WTC11 (cell line): ENCODE data around the gene B3GALT4. TPM values are rescaled to one million over a fixed set of nuclear protein-coding genes. Genes with fewer than 3 reads are reported as not detected.

Experiments used
- CBFB ChIP-seq: sonication (generic); formaldehyde crosslinking; IDR thresholded peaks from 2 replicates; pipeline ENCODE4 v1.8.1; 2022; ENCODE audit warnings: mild to moderate bottlenecking, low read depth, missing genetic modification reagents
- IRF2 ChIP-seq: sonication (generic); formaldehyde crosslinking; IDR thresholded peaks from 2 replicates; pipeline ENCODE4 v1.8.0; 2022; ENCODE audit warnings: low read depth, missing genetic modification reagents, borderline replicate concordance
- RELA ChIP-seq: sonication (generic); formaldehyde crosslinking; IDR thresholded peaks from 2 replicates; pipeline ENCODE4 v1.8.1; 2022; ENCODE audit warnings: missing genetic modification reagents, mild to moderate bottlenecking, borderline replicate concordance
- SMAD3 ChIP-seq: sonication (generic); formaldehyde crosslinking; IDR thresholded peaks from 2 replicates; pipeline ENCODE4 v1.8.0; 2022; ENCODE audit warnings: missing genetic modification reagents, mild to moderate bottlenecking, borderline replicate concordance
- SP1 ChIP-seq: sonication (generic); formaldehyde crosslinking; conservative IDR thresholded peaks from 2 replicates; pipeline ENCODE4 v1.8.1; 2022; ENCODE audit warnings: missing genetic modification reagents
- ZNF317 ChIP-seq: sonication (generic); formaldehyde crosslinking; IDR thresholded peaks from 2 replicates; pipeline ENCODE4 v1.8.1; 2023; ENCODE audit warnings: low read depth, mild to moderate bottlenecking, moderate library complexity, missing genetic modification reagents, borderline replicate concordance
- total RNA-seq: library from RNA; stranded (reverse); gene quantifications from 3 replicates; pipeline ENCODE4 v1.2.3, GENCODE V29; 2021
- TF ChIP-seq, protein P1 (sequence below): sonication (generic); formaldehyde crosslinking; IDR thresholded peaks from 2 replicates; pipeline ENCODE4 v1.8.1; 2023; ENCODE audit warnings: mild to moderate bottlenecking, missing genetic modification reagents
- TF ChIP-seq, protein P2 (sequence below): fragments of 250-450 bp; sonication (Bioruptor Pico); IDR thresholded peaks from 2 replicates; pipeline ENCODE4 v1.8.0; 2021; ENCODE audit warnings: mild to moderate bottlenecking
- TF ChIP-seq, protein P3 (sequence below): sonication (generic); formaldehyde crosslinking; IDR thresholded peaks from 2 replicates; pipeline ENCODE4 v1.8.0; 2022; ENCODE audit warnings: mild to moderate bottlenecking, missing genetic modification reagents
- TF ChIP-seq, protein P4 (sequence below): fragments of 200-600 bp; IDR thresholded peaks from 2 replicates; pipeline ENCODE4 v1.8.0; 2022; ENCODE audit warnings: antibody characterized with exemption
- TF ChIP-seq, protein P5 (sequence below): fragments of 250-450 bp; sonication (Bioruptor Pico); IDR thresholded peaks from 2 replicates; pipeline ENCODE4 v1.9.0; 2021; ENCODE audit warnings: mild to moderate bottlenecking, borderline replicate concordance
- TF ChIP-seq, protein P6 (sequence below): sonication (generic); formaldehyde crosslinking; IDR thresholded peaks from 2 replicates; pipeline ENCODE4 v1.8.1; 2022; ENCODE audit warnings: mild to moderate bottlenecking, moderate library complexity, missing genetic modification reagents
- TF ChIP-seq, protein P7 (sequence below): fragments of 250-450 bp; sonication (Bioruptor Pico); IDR thresholded peaks from 2 replicates; pipeline ENCODE4 v1.9.0; 2021; ENCODE audit warnings: moderate library complexity, mild to moderate bottlenecking, inconsistent platforms, borderline replicate concordance
- TF ChIP-seq, protein P8 (sequence below): sonication (generic); formaldehyde crosslinking; IDR thresholded peaks from 2 replicates; pipeline ENCODE4 v1.8.1; 2022; ENCODE audit warnings: low read depth, mild to moderate bottlenecking, moderate library complexity, missing genetic modification reagents, borderline replicate concordance
- TF ChIP-seq, protein P9 (sequence below): sonication (generic); formaldehyde crosslinking; IDR thresholded peaks from 2 replicates; pipeline ENCODE4 v1.8.1; 2023; ENCODE audit warnings: mild to moderate bottlenecking, missing genetic modification reagents
- TF ChIP-seq, protein P10 (sequence below): sonication (generic); formaldehyde crosslinking; IDR thresholded peaks from 2 replicates; pipeline ENCODE4 v1.8.0; 2023; ENCODE audit warnings: mild to moderate bottlenecking, missing genetic modification reagents

The B3GALT4 gene
- total RNA-seq, 1 experiment from 2014 or later = 4.1 TPM

DNA sequence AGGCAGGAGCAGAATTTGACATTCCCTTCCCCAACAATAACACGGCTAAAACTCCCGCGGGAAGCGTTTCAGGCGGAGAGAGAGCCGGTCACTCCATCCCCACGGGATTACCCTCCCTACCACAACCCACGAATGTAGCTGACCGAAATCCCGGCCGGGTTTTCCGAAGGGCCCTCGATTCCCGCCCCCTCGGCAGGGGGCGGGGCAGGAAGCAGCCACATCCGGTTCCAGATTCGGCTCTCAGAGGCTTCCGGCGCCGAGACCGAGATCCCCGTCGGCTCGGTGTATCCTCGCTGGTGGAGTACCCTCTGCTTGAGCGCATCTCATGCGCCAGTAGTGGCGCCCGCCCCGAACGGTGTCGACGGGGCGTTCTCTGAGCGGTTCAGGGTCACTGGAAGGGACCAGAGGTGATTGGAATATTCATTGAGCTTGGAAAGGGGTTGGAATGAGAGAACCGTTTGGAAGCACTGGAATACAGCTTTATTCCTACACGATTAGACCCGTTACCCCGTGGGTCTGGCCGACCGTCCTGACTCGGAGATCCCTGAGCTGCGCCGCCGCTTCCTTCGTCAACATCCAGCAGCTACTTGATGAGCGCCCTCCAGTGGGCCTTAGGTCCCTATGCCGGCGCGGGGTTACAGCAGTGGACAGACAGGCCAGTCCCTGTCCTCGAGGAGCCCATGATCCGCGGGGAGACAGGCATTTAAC is 22.5 kb downstream of the B3GALT4 start (continued):
- TF ChIP-seq, protein P1, sequence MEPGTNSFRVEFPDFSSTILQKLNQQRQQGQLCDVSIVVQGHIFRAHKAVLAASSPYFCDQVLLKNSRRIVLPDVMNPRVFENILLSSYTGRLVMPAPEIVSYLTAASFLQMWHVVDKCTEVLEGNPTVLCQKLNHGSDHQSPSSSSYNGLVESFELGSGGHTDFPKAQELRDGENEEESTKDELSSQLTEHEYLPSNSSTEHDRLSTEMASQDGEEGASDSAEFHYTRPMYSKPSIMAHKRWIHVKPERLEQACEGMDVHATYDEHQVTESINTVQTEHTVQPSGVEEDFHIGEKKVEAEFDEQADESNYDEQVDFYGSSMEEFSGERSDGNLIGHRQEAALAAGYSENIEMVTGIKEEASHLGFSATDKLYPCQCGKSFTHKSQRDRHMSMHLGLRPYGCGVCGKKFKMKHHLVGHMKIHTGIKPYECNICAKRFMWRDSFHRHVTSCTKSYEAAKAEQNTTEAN = peak; percentile 77; the same call in 1 of the 2 replicates
- TF ChIP-seq ZNF317 (CRISPR knock-in tag) (no peak), SP1 (peak; percentile 87), CBFB (no peak), IRF2 (CRISPR knock-in tag) (no peak), RELA (peak; percentile 77; the same call in 1 of the 2 replicates), SMAD3 (no peak)
- TF ChIP-seq, protein P2, sequence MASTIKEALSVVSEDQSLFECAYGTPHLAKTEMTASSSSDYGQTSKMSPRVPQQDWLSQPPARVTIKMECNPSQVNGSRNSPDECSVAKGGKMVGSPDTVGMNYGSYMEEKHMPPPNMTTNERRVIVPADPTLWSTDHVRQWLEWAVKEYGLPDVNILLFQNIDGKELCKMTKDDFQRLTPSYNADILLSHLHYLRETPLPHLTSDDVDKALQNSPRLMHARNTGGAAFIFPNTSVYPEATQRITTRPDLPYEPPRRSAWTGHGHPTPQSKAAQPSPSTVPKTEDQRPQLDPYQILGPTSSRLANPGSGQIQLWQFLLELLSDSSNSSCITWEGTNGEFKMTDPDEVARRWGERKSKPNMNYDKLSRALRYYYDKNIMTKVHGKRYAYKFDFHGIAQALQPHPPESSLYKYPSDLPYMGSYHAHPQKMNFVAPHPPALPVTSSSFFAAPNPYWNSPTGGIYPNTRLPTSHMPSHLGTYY (CRISPR knock-in tag) = no peak
- TF ChIP-seq, protein P3, sequence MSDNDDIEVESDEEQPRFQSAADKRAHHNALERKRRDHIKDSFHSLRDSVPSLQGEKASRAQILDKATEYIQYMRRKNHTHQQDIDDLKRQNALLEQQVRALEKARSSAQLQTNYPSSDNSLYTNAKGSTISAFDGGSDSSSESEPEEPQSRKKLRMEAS (CRISPR knock-in tag) = peak; percentile 53; the same call in 1 of the 2 replicates
- TF ChIP-seq, protein P4, sequence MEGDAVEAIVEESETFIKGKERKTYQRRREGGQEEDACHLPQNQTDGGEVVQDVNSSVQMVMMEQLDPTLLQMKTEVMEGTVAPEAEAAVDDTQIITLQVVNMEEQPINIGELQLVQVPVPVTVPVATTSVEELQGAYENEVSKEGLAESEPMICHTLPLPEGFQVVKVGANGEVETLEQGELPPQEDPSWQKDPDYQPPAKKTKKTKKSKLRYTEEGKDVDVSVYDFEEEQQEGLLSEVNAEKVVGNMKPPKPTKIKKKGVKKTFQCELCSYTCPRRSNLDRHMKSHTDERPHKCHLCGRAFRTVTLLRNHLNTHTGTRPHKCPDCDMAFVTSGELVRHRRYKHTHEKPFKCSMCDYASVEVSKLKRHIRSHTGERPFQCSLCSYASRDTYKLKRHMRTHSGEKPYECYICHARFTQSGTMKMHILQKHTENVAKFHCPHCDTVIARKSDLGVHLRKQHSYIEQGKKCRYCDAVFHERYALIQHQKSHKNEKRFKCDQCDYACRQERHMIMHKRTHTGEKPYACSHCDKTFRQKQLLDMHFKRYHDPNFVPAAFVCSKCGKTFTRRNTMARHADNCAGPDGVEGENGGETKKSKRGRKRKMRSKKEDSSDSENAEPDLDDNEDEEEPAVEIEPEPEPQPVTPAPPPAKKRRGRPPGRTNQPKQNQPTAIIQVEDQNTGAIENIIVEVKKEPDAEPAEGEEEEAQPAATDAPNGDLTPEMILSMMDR = peak; percentile 56
- TF ChIP-seq, protein P5, sequence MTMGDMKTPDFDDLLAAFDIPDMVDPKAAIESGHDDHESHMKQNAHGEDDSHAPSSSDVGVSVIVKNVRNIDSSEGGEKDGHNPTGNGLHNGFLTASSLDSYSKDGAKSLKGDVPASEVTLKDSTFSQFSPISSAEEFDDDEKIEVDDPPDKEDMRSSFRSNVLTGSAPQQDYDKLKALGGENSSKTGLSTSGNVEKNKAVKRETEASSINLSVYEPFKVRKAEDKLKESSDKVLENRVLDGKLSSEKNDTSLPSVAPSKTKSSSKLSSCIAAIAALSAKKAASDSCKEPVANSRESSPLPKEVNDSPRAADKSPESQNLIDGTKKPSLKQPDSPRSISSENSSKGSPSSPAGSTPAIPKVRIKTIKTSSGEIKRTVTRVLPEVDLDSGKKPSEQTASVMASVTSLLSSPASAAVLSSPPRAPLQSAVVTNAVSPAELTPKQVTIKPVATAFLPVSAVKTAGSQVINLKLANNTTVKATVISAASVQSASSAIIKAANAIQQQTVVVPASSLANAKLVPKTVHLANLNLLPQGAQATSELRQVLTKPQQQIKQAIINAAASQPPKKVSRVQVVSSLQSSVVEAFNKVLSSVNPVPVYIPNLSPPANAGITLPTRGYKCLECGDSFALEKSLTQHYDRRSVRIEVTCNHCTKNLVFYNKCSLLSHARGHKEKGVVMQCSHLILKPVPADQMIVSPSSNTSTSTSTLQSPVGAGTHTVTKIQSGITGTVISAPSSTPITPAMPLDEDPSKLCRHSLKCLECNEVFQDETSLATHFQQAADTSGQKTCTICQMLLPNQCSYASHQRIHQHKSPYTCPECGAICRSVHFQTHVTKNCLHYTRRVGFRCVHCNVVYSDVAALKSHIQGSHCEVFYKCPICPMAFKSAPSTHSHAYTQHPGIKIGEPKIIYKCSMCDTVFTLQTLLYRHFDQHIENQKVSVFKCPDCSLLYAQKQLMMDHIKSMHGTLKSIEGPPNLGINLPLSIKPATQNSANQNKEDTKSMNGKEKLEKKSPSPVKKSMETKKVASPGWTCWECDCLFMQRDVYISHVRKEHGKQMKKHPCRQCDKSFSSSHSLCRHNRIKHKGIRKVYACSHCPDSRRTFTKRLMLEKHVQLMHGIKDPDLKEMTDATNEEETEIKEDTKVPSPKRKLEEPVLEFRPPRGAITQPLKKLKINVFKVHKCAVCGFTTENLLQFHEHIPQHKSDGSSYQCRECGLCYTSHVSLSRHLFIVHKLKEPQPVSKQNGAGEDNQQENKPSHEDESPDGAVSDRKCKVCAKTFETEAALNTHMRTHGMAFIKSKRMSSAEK (CRISPR knock-in tag) = no peak
- TF ChIP-seq, protein P6, sequence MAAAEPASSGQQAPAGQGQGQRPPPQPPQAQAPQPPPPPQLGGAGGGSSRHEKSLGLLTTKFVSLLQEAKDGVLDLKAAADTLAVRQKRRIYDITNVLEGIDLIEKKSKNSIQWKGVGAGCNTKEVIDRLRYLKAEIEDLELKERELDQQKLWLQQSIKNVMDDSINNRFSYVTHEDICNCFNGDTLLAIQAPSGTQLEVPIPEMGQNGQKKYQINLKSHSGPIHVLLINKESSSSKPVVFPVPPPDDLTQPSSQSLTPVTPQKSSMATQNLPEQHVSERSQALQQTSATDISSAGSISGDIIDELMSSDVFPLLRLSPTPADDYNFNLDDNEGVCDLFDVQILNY (CRISPR knock-in tag) = peak; percentile 39; the same call in 1 of the 2 replicates
- TF ChIP-seq, protein P7, sequence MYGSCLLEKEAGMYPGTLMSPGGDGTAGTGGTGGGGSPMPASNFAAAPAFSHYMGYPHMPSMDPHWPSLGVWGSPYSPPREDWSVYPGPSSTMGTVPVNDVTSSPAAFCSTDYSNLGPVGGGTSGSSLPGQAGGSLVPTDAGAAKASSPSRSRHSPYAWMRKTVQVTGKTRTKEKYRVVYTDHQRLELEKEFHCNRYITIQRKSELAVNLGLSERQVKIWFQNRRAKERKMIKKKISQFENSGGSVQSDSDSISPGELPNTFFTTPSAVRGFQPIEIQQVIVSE (CRISPR knock-in tag) = no peak
- TF ChIP-seq, protein P8, sequence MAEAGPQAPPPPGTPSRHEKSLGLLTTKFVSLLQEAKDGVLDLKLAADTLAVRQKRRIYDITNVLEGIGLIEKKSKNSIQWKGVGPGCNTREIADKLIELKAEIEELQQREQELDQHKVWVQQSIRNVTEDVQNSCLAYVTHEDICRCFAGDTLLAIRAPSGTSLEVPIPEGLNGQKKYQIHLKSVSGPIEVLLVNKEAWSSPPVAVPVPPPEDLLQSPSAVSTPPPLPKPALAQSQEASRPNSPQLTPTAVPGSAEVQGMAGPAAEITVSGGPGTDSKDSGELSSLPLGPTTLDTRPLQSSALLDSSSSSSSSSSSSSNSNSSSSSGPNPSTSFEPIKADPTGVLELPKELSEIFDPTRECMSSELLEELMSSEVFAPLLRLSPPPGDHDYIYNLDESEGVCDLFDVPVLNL (CRISPR knock-in tag) = no peak
- TF ChIP-seq, protein P9, sequence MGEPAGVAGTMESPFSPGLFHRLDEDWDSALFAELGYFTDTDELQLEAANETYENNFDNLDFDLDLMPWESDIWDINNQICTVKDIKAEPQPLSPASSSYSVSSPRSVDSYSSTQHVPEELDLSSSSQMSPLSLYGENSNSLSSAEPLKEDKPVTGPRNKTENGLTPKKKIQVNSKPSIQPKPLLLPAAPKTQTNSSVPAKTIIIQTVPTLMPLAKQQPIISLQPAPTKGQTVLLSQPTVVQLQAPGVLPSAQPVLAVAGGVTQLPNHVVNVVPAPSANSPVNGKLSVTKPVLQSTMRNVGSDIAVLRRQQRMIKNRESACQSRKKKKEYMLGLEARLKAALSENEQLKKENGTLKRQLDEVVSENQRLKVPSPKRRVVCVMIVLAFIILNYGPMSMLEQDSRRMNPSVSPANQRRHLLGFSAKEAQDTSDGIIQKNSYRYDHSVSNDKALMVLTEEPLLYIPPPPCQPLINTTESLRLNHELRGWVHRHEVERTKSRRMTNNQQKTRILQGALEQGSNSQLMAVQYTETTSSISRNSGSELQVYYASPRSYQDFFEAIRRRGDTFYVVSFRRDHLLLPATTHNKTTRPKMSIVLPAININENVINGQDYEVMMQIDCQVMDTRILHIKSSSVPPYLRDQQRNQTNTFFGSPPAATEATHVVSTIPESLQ (CRISPR knock-in tag) = no peak
- TF ChIP-seq, protein P10, sequence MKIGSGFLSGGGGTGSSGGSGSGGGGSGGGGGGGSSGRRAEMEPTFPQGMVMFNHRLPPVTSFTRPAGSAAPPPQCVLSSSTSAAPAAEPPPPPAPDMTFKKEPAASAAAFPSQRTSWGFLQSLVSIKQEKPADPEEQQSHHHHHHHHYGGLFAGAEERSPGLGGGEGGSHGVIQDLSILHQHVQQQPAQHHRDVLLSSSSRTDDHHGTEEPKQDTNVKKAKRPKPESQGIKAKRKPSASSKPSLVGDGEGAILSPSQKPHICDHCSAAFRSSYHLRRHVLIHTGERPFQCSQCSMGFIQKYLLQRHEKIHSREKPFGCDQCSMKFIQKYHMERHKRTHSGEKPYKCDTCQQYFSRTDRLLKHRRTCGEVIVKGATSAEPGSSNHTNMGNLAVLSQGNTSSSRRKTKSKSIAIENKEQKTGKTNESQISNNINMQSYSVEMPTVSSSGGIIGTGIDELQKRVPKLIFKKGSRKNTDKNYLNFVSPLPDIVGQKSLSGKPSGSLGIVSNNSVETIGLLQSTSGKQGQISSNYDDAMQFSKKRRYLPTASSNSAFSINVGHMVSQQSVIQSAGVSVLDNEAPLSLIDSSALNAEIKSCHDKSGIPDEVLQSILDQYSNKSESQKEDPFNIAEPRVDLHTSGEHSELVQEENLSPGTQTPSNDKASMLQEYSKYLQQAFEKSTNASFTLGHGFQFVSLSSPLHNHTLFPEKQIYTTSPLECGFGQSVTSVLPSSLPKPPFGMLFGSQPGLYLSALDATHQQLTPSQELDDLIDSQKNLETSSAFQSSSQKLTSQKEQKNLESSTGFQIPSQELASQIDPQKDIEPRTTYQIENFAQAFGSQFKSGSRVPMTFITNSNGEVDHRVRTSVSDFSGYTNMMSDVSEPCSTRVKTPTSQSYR (CRISPR knock-in tag) = 0 out of 2 replicates have a peak, but pooled peaks have one; percentile 9
